Activated CD8-positive, alpha-beta memory T cell treated with anti-CD3 and anti-CD28 coated beads, Interleukin-2, amount 10 ng/mL, durations not matched to agents 7 days and 5 days (primary cell): ENCODE data around the gene PRSS56. TPM values are rescaled to one million over a fixed set of nuclear protein-coding genes. Genes with fewer than 3 reads are reported as not detected.
A peak's percentile ranks its signal among the peaks of the same experiment; 100 is the strongest.

Experiments
- ATAC-seq: fragments of 150-1000 bp; cut with Tn5 transposase; one replicate; pipeline ENCODE4 v1.10.0; 2021; ENCODE audit warnings: moderate library complexity
- CTCF ChIA-PET: fragments of 350-600 bp; sonication (Branson Sonifier 250); formaldehyde crosslinking; loops from one replicate; lab custom pipeline; 2021; ENCODE audit warnings: antibody characterized with exemption; lab: Charles Lee
- DNase-seq: peaks from one replicate; pipeline ENCODE4 v3.0.0-alpha.2; 2020
- H3K27ac Mint-ChIP-seq: one replicate; pipeline ENCODE4 v1.8.0; 2021; ENCODE audit warnings: mild to moderate bottlenecking, mixed read lengths
- H3K27me3 Mint-ChIP-seq: one replicate; pipeline ENCODE4 v1.8.0; 2021; ENCODE audit warnings: mixed read lengths
- H3K36me3 Mint-ChIP-seq: one replicate; pipeline ENCODE4 v1.8.0; 2021; ENCODE audit warnings: mild to moderate bottlenecking, mixed read lengths
- H3K4me1 Mint-ChIP-seq: one replicate; pipeline ENCODE4 v1.8.0; 2021; ENCODE audit warnings: mixed read lengths
- H3K4me3 Mint-ChIP-seq: one replicate; pipeline ENCODE4 v1.8.0; 2021; ENCODE audit warnings: mild to moderate bottlenecking, moderate library complexity, mixed read lengths
- H3K9me3 Mint-ChIP-seq: one replicate; pipeline ENCODE4 v1.8.0; 2022; ENCODE audit warnings: low read depth, mixed read lengths
- total RNA-seq, 2 experiments: library from RNA; stranded (reverse); gene quantifications; one replicate each; pipeline ENCODE4 v1.2.3, GENCODE V29; 2021

PRSS56 gene
- total RNA-seq, 2 experiments from 2014 or later, result not detected

- peaks cover 33% of the 10 kb centered on the region for H3K27me3 Mint-ChIP-seq
- ATAC-seq (no peak), DNase-seq (no peak)
- peaks cover 3% of the 10 kb centered on the region for H3K4me1 Mint-ChIP-seq
- no peak overlapping the region for H3K4me3 Mint-ChIP-seq
- no peak overlapping the region for H3K27ac Mint-ChIP-seq
- CTCF ChIA-PET, result no interaction called here
- no peaks in the 10 kb centered on the region for H3K9me3 Mint-ChIP-seq
- no peaks in the 10 kb centered on the region for H3K36me3 Mint-ChIP-seq
Observed at GRCh38 chr2:232483311-232483922, 36.8 kb upstream of the PRSS56 start.

GRCh38 chr2:232483923-232484627 is 36.1 kb upstream of the PRSS56 start:
- H3K36me3 Mint-ChIP-seq, result no peaks in the 10 kb centered on the region
- no peak overlapping the region for H3K4me3 Mint-ChIP-seq
- DNase-seq (no peak), ATAC-seq (no peak)
- CTCF ChIA-PET, result no interaction called here
- peaks cover 40% of the 10 kb centered on the region for H3K27me3 Mint-ChIP-seq
- H3K9me3 Mint-ChIP-seq, result no peaks in the 10 kb centered on the region
- H3K27ac Mint-ChIP-seq, result no peak overlapping the region
- peaks cover 3% of the 10 kb centered on the region for H3K4me1 Mint-ChIP-seq

GRCh38 chr2:232484628-232485347 is 35.4 kb upstream of the PRSS56 start:
- H3K9me3 Mint-ChIP-seq, result no peaks in the 10 kb centered on the region
- peak overlapping the region; percentile 12 for H3K27ac Mint-ChIP-seq
- peaks cover 46% of the 10 kb centered on the region for H3K27me3 Mint-ChIP-seq
- ATAC-seq (no peak), DNase-seq (no peak)
- H3K4me3 Mint-ChIP-seq, result no peak overlapping the region
- CTCF ChIA-PET, result no interaction called here
- H3K36me3 Mint-ChIP-seq, result no peaks in the 10 kb centered on the region
- peaks cover 3% of the 10 kb centered on the region for H3K4me1 Mint-ChIP-seq

GRCh38 chr2:232485348-232485756 is 34.8 kb upstream of the PRSS56 start:
- no peak for ATAC-seq
- CTCF ChIA-PET, result no interaction called here
- no peaks in the 10 kb centered on the region for H3K9me3 Mint-ChIP-seq
- H3K36me3 Mint-ChIP-seq, result no peaks in the 10 kb centered on the region
- no peak for DNase-seq
- H3K4me3 Mint-ChIP-seq, result no peak overlapping the region
- peak overlapping the region; percentile 12 for H3K27ac Mint-ChIP-seq
- H3K27me3 Mint-ChIP-seq, result peaks cover 48% of the 10 kb centered on the region
- H3K4me1 Mint-ChIP-seq, result peaks cover 3% of the 10 kb centered on the region

GRCh38 chr2:232485757-232486557 is 34.2 kb upstream of the PRSS56 start:
- no peak for DNase-seq
- CTCF ChIA-PET, result no interaction called here
- H3K4me3 Mint-ChIP-seq, result no peak overlapping the region
- no peak overlapping the region for H3K27ac Mint-ChIP-seq
- H3K36me3 Mint-ChIP-seq, result no peaks in the 10 kb centered on the region
- H3K9me3 Mint-ChIP-seq, result no peaks in the 10 kb centered on the region
- H3K27me3 Mint-ChIP-seq, result peaks cover 48% of the 10 kb centered on the region
- no peak for ATAC-seq
- peaks cover 3% of the 10 kb centered on the region for H3K4me1 Mint-ChIP-seq

- no peak overlapping the region for H3K27ac Mint-ChIP-seq
- no peaks in the 10 kb centered on the region for H3K9me3 Mint-ChIP-seq
- no peaks in the 10 kb centered on the region for H3K36me3 Mint-ChIP-seq
- no peak for DNase-seq
- CTCF ChIA-PET, result no interaction called here
- H3K27me3 Mint-ChIP-seq, result peaks cover 48% of the 10 kb centered on the region
- peaks cover 3% of the 10 kb centered on the region for H3K4me1 Mint-ChIP-seq
- H3K4me3 Mint-ChIP-seq, result no peak overlapping the region
- no peak for ATAC-seq
Observed at GRCh38 chr2:232486558-232487384, 33.4 kb upstream of the PRSS56 start.

GRCh38 chr2:232487385-232488096 is 32.6 kb upstream of the PRSS56 start, which contains the start of gene ECEL1:
Gene ECEL1 (minus strand): TSS chr2:232487834. CDS start chr2:232486653, 1,181 bp downstream.
- CTCF ChIA-PET, result no interaction called here
- Mint-ChIP-seq H3K4me1 (peaks cover 3% of the 10 kb centered on the region), H3K36me3 (no peaks in the 10 kb centered on the region), H3K27me3 (peaks cover 48% of the 10 kb centered on the region), H3K27ac (no peak within 1 kb of the TSS), H3K9me3 (no peaks in the 10 kb centered on the region), H3K4me3 (no peak within 1 kb of the TSS)
- no peak for ATAC-seq
- no peak for DNase-seq

- no peak for ATAC-seq
- Mint-ChIP-seq H3K4me3 (no peak overlapping the region), H3K9me3 (no peaks in the 10 kb centered on the region), H3K36me3 (no peaks in the 10 kb centered on the region), H3K27me3 (peaks cover 48% of the 10 kb centered on the region), H3K4me1 (peaks cover 3% of the 10 kb centered on the region), H3K27ac (no peak overlapping the region)
- no peak for DNase-seq
- CTCF ChIA-PET, result no interaction called here
Observed at GRCh38 chr2:232488097-232488711, 32.0 kb upstream of the PRSS56 start.

GRCh38 chr2:232488721-232489300 is 31.4 kb upstream of the PRSS56 start:
- H3K4me3 Mint-ChIP-seq, result no peak overlapping the region
- peaks cover 47% of the 10 kb centered on the region for H3K27me3 Mint-ChIP-seq
- no peak for ATAC-seq
- DNase-seq, result no peak
- CTCF ChIA-PET, result no interaction called here
- no peaks in the 10 kb centered on the region for H3K9me3 Mint-ChIP-seq
- H3K4me1 Mint-ChIP-seq, result peaks cover 3% of the 10 kb centered on the region
- no peak overlapping the region for H3K27ac Mint-ChIP-seq
- no peaks in the 10 kb centered on the region for H3K36me3 Mint-ChIP-seq

GRCh38 chr2:232489516-232490220 is 30.5 kb upstream of the PRSS56 start:
- no peak overlapping the region for H3K4me3 Mint-ChIP-seq
- no peak for ATAC-seq
- CTCF ChIA-PET, result no interaction called here
- H3K9me3 Mint-ChIP-seq, result no peaks in the 10 kb centered on the region
- peaks cover 38% of the 10 kb centered on the region for H3K27me3 Mint-ChIP-seq
- no peak overlapping the region for H3K27ac Mint-ChIP-seq
- peaks cover 3% of the 10 kb centered on the region for H3K4me1 Mint-ChIP-seq
- H3K36me3 Mint-ChIP-seq, result no peaks in the 10 kb centered on the region
- no peak for DNase-seq
